IMR-90 (cell line): ENCODE data around the gene DYRK1B.

ENCODE experiments used
- BHLHE40 ChIP-seq: fragments of 150-350 bp; IDR thresholded peaks from 2 replicates; pipeline ENCODE4 v1.6.1; 2016; ENCODE audit warnings: mild to moderate bottlenecking, low read depth, low read length
- CEBPB ChIP-seq: IDR thresholded peaks from 2 replicates; pipeline ENCODE4 v1.6.1; 2012; ENCODE audit warnings: low read depth, low read length, improper control_type of control experiment
- CHD1 ChIP-seq: IDR thresholded peaks from 2 replicates; pipeline ENCODE4 v1.6.1; 2012; ENCODE audit warnings: low read depth, low read length, improper control_type of control experiment
- MAFK ChIP-seq: IDR thresholded peaks from 2 replicates; pipeline ENCODE4 v1.6.1; 2012; ENCODE audit warnings: low read depth, low read length, improper control_type of control experiment
- MXI1 ChIP-seq: IDR thresholded peaks from 2 replicates; pipeline ENCODE4 v1.6.1; 2012; ENCODE audit warnings: low read depth, mild to moderate bottlenecking, low read length, moderate library complexity, borderline replicate concordance
- NFE2L2 ChIP-seq: fragments of 150-350 bp; IDR thresholded peaks from 2 replicates; pipeline ENCODE4 v1.6.1; 2016; ENCODE audit warnings: low read depth, mild to moderate bottlenecking, low read length
- POLR2A ChIP-seq: IDR thresholded peaks from 2 replicates; pipeline ENCODE4 v1.6.1; 2012; ENCODE audit warnings: mild to moderate bottlenecking, low read depth, low read length
- RAD21 ChIP-seq: IDR thresholded peaks from 2 replicates; pipeline ENCODE4 v1.6.1; 2012; ENCODE audit warnings: low read length, improper control_type of control experiment
- RCOR1 ChIP-seq: IDR thresholded peaks from 2 replicates; pipeline ENCODE4 v1.6.1; 2012; ENCODE audit warnings: mild to moderate bottlenecking, low read length, improper control_type of control experiment; ENCODE audit not compliant: insufficient replicate concordance
- RFX5 ChIP-seq: IDR thresholded peaks from 2 replicates; pipeline ENCODE4 v1.8.0; 2012; ENCODE audit warnings: low read depth, mild to moderate bottlenecking, low read length, moderate library complexity
- SMC3 ChIP-seq: fragments of 150-350 bp; IDR thresholded peaks from 2 replicates; pipeline ENCODE4 v1.6.1; 2016; ENCODE audit warnings: low read depth, mild to moderate bottlenecking, antibody characterized with exemption, low read length, moderate library complexity
- TF ChIP-seq, protein P1 (sequence below): conservative IDR thresholded peaks from 2 replicates; pipeline ENCODE4 v1.5.1; 2012; ENCODE audit warnings: mild to moderate bottlenecking, low read depth, low read length, improper control_type of control experiment
- TF ChIP-seq, protein P2 (sequence below): fragments of 150-350 bp; IDR thresholded peaks from 2 replicates; pipeline ENCODE4 v1.6.1; 2017; ENCODE audit warnings: mild to moderate bottlenecking, antibody characterized with exemption, low read length, low read depth

DNA sequence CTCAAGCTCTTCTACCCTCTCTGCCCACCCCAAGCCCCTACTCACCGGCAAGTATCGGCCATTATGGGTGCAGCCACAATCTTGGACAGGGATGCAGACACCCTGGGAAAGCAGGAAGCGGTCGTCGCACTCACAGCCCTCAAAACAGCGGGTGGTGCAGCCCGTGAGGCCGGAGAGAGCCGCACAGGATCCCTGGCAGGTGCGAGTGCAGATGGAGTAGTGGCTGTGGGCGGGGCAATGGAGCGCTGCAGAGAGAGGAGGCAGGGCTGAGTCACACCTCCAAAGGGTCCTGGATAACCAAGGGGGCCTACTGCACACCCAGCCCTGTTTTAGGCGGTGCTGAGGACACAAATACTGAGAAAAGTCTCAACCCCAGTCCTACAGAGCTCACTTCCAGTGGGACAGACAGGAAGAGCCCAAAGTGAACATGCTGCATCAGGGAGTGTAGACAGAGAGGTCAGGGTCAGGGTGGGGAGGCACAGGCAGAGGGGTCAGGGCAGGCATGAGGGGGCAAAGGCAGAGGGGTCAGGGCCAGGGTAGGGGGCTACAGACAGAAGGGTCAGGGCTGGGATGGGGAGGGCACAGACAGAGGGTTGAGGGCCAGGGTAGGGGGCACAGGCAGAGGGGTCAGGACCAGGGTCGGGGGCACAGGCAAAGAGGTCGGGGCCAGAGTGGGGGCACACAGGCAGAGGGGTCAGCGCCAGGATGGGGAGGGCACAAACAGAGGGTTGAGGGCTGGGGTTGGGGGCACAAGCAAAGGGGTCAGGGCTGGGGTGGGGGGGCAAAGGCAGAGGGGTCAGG, 36.4 kb upstream of the DYRK1B start:
- TF ChIP-seq, protein P1, sequence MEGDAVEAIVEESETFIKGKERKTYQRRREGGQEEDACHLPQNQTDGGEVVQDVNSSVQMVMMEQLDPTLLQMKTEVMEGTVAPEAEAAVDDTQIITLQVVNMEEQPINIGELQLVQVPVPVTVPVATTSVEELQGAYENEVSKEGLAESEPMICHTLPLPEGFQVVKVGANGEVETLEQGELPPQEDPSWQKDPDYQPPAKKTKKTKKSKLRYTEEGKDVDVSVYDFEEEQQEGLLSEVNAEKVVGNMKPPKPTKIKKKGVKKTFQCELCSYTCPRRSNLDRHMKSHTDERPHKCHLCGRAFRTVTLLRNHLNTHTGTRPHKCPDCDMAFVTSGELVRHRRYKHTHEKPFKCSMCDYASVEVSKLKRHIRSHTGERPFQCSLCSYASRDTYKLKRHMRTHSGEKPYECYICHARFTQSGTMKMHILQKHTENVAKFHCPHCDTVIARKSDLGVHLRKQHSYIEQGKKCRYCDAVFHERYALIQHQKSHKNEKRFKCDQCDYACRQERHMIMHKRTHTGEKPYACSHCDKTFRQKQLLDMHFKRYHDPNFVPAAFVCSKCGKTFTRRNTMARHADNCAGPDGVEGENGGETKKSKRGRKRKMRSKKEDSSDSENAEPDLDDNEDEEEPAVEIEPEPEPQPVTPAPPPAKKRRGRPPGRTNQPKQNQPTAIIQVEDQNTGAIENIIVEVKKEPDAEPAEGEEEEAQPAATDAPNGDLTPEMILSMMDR = no peak
- no peak for TF ChIP-seq POLR2A
- no peak for TF ChIP-seq BHLHE40
- no peak for TF ChIP-seq SMC3
- TF ChIP-seq, protein P2, sequence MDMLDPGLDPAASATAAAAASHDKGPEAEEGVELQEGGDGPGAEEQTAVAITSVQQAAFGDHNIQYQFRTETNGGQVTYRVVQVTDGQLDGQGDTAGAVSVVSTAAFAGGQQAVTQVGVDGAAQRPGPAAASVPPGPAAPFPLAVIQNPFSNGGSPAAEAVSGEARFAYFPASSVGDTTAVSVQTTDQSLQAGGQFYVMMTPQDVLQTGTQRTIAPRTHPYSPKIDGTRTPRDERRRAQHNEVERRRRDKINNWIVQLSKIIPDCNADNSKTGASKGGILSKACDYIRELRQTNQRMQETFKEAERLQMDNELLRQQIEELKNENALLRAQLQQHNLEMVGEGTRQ = no peak
- no peak for TF ChIP-seq CHD1
- TF ChIP-seq RCOR1 = no peak
- no peak for TF ChIP-seq MXI1
- TF ChIP-seq MAFK = no peak
- TF ChIP-seq CEBPB = no peak
- TF ChIP-seq RFX5 = no peak
- TF ChIP-seq NFE2L2 = no peak
- TF ChIP-seq RAD21 = no peak
